IMR-90 (cell line): ENCODE measurements around the gene ZNF385C. TPM values are rescaled to one million over a fixed set of nuclear protein-coding genes. Genes with fewer than 3 reads are reported as not detected.

ENCODE experiments used
- ATAC-seq: fragments of 200-7000 bp; cut with Tn5 transposase; 2 replicates; pipeline ENCODE4 v1.9.1; 2020; ENCODE audit warnings: low read depth, mild to moderate bottlenecking, moderate library complexity
- BruUV-seq: library from RNA; stranded (reverse); fragments of 400-500 nt; replicated peaks from 2 replicates; lab custom pipeline; 2021; lab: Mats Ljungman, UMichigan
- CTCF ChIA-PET: fragments of 300-600 bp; formaldehyde crosslinking; extraction: SDS; loops from one replicate; lab custom pipeline; 2021; ENCODE audit warnings: antibody characterized with exemption; lab: Yijun Ruan, JAX
- POLR2A ChIA-PET: fragments of 300-600 bp; sonication (Branson Sonifier 250); formaldehyde crosslinking; loops from one replicate; lab custom pipeline; 2022; ENCODE audit warnings: antibody characterized with exemption; ENCODE audit not compliant: unreplicated experiment; lab: Charles Lee
- DNase-seq: peaks from one replicate; pipeline ENCODE4 v3.0.0; 2013
- H2AFZ ChIP-seq: replicated peaks from 2 replicates; pipeline ENCODE3; 2013; ENCODE audit warnings: low read length, mild to moderate bottlenecking; ENCODE audit not compliant: poor library complexity
- H2AK5ac ChIP-seq: 2 replicates; pipeline ENCODE4 v1.6.1; 2013; ENCODE audit warnings: low read depth, low read length, inconsistent platforms
- H2AK9ac ChIP-seq: replicated peaks from 2 replicates; pipeline ENCODE3; 2013; ENCODE audit warnings: mild to moderate bottlenecking, low read depth, low read length, moderate library complexity; ENCODE audit not compliant: poor library complexity
- H2BK120ac ChIP-seq: 2 replicates; pipeline ENCODE4 v1.6.1; 2013; ENCODE audit warnings: low read depth, low read length, inconsistent platforms
- H2BK15ac ChIP-seq: 3 replicates; pipeline ENCODE4 v1.6.1; 2013; ENCODE audit warnings: low read depth, low read length, inconsistent platforms
- H2BK20ac ChIP-seq: 2 replicates; pipeline ENCODE4 v1.6.1; 2013; ENCODE audit warnings: low read depth, mild to moderate bottlenecking, inconsistent platforms, low read length, moderate library complexity
- H2BK5ac ChIP-seq: 2 replicates; pipeline ENCODE4 v1.6.1; 2013; ENCODE audit warnings: mild to moderate bottlenecking, low read depth, low read length, inconsistent platforms; ENCODE audit not compliant: poor library complexity, severe bottlenecking
- H3K14ac ChIP-seq: replicated peaks from 2 replicates; pipeline ENCODE4 v1.6.1; 2013; ENCODE audit warnings: low read depth, low read length, inconsistent platforms
- H3K18ac ChIP-seq: 2 replicates; pipeline ENCODE4 v1.6.1; 2013; ENCODE audit warnings: low read depth, low read length, control low read depth
- H3K23ac ChIP-seq: 2 replicates; pipeline ENCODE4 v1.6.1; 2013; ENCODE audit warnings: low read depth, low read length, inconsistent platforms
- H3K27ac ChIP-seq: 2 replicates; pipeline ENCODE4 v1.5.1; 2013; ENCODE audit warnings: mild to moderate bottlenecking, control low read depth, low read length; ENCODE audit not compliant: insufficient read depth
- H3K27me3 ChIP-seq: 2 replicates; pipeline ENCODE4 v1.6.1; 2013; ENCODE audit warnings: low read length; ENCODE audit not compliant: control insufficient read depth, insufficient read depth
- H3K36me3 ChIP-seq: 2 replicates; pipeline ENCODE4 v1.6.1; 2013; ENCODE audit warnings: low read length, mixed read lengths; ENCODE audit not compliant: control insufficient read depth, insufficient read depth
- H3K4ac ChIP-seq: 2 replicates; pipeline ENCODE4 v1.6.1; 2013; ENCODE audit warnings: low read depth, low read length, inconsistent platforms
- H3K4me1 ChIP-seq: 2 replicates; pipeline ENCODE4 v1.6.1; 2013; ENCODE audit warnings: low read length, mixed read lengths; ENCODE audit not compliant: control insufficient read depth, insufficient read depth
- H3K4me2 ChIP-seq: 2 replicates; pipeline ENCODE4 v1.6.1; 2013; ENCODE audit warnings: low read depth, mild to moderate bottlenecking, control low read depth, low read length, moderate library complexity
- H3K4me3 ChIP-seq: 2 replicates; pipeline ENCODE4 v1.5.1; 2013; ENCODE audit warnings: low read depth, mild to moderate bottlenecking, control low read depth, low read length, moderate library complexity; ENCODE audit not compliant: insufficient read depth
- H3K56ac ChIP-seq: 2 replicates; pipeline ENCODE4 v1.6.1; 2013; ENCODE audit warnings: low read length, inconsistent platforms; ENCODE audit not compliant: insufficient read depth; ENCODE audit errors: extremely low read depth
- H3K79me1 ChIP-seq, 2 experiments: 2 replicates each; pipeline ENCODE4 v1.6.1; 2013; ENCODE audit warnings: low read length in 2 of 2, inconsistent platforms in 1 of 2, low read depth in 1 of 2
- H3K9ac ChIP-seq: 2 replicates; pipeline ENCODE4 v1.6.1; 2013; ENCODE audit warnings: low read depth, low read length, control low read depth
- H3K9me1 ChIP-seq: 2 replicates; pipeline ENCODE4 v1.6.1; 2013; ENCODE audit warnings: low read length, inconsistent platforms; ENCODE audit not compliant: insufficient read depth
- H3K9me3 ChIP-seq: 2 replicates; pipeline ENCODE4 v1.6.1; 2013; ENCODE audit warnings: low read length; ENCODE audit not compliant: control insufficient read depth, insufficient read depth
- H4K20me1 ChIP-seq: 2 replicates; pipeline ENCODE4 v1.6.1; 2013; ENCODE audit warnings: low read length, inconsistent platforms; ENCODE audit not compliant: insufficient read depth
- H4K5ac ChIP-seq: 2 replicates; pipeline ENCODE4 v1.6.1; 2013; ENCODE audit warnings: mild to moderate bottlenecking, low read depth, low read length, control low read depth
- H4K8ac ChIP-seq, 2 experiments: 2 replicates each; pipeline ENCODE4 v1.6.1; 2013; ENCODE audit warnings: low read depth in 2 of 2, low read length in 2 of 2, control low read depth in 1 of 2, inconsistent platforms in 1 of 2
- H4K91ac ChIP-seq: 2 replicates; pipeline ENCODE4 v1.6.1; 2013; ENCODE audit warnings: low read depth, low read length, inconsistent platforms; ENCODE audit not compliant: insufficient read depth
- MAFK ChIP-seq: IDR thresholded peaks from 2 replicates; pipeline ENCODE4 v1.6.1; 2012; ENCODE audit warnings: low read depth, low read length, improper control_type of control experiment
- NFE2L2 ChIP-seq: fragments of 150-350 bp; IDR thresholded peaks from 2 replicates; pipeline ENCODE4 v1.6.1; 2016; ENCODE audit warnings: low read depth, mild to moderate bottlenecking, low read length
- RAD21 ChIP-seq: IDR thresholded peaks from 2 replicates; pipeline ENCODE4 v1.6.1; 2012; ENCODE audit warnings: low read length, improper control_type of control experiment
- SMC3 ChIP-seq: fragments of 150-350 bp; IDR thresholded peaks from 2 replicates; pipeline ENCODE4 v1.6.1; 2016; ENCODE audit warnings: low read depth, mild to moderate bottlenecking, antibody characterized with exemption, low read length, moderate library complexity
- WGBS, 2 experiments: methylation state at CpG; one replicate each; pipeline versions ENCODE4 v1.1.5 to v1.1.7; 2013; ENCODE audit warnings: missing lambda C conversion rate in 2 of 2; ENCODE audit not compliant: insufficient read length in 1 of 2; ENCODE audit errors: extremely low coverage in 2 of 2; 5-methylcytosine and 5-hydroxymethylcytosine counted together
- dilution Hi-C: fragments of 300-500 bp; cut with HindIII; formaldehyde crosslinking; loops from one replicate; pipeline ENCODE4 v1.14.3; 2018; ENCODE audit warnings: low sequenced_read_pairs; ENCODE audit not compliant: unreplicated experiment
- in situ Hi-C: fragments of 300-500 bp; cut with MboI; formaldehyde crosslinking; loops from 3 replicates; pipeline ENCODE4 v1.14.3; 2019; ENCODE audit warnings: low sequenced_read_pairs, inconsistent platforms, mixed read lengths
- intact Hi-C: fragments of 100-400 bp; cut with micrococcal nuclease; formaldehyde crosslinking; loops from 2 replicates; pipeline ENCODE4 v1.10.0; 2022
- polyA plus RNA-seq, 3 experiments: library from polyadenylated mRNA; depleted of rRNA; stranded (reverse); fragments of >200 nt; gene quantifications; 2 replicates each; pipeline ENCODE4 v1.2.3, GENCODE V29; 2012; ENCODE audit warnings: low replicate concordance in 1 of 3
- total RNA-seq: library from RNA; depleted of rRNA; stranded (reverse); fragments of >200 nt; gene quantifications from 2 replicates; pipeline ENCODE4 v1.2.3, GENCODE V29; 2012
- TF ChIP-seq, protein P1 (sequence below): conservative IDR thresholded peaks from 2 replicates; pipeline ENCODE4 v1.5.1; 2012; ENCODE audit warnings: mild to moderate bottlenecking, low read depth, low read length, improper control_type of control experiment

Gene ZNF385C
- total and polyA plus RNA-seq, 2 of the 4 experiments (the other 2 are of a cell fraction): not detected

DNA sequence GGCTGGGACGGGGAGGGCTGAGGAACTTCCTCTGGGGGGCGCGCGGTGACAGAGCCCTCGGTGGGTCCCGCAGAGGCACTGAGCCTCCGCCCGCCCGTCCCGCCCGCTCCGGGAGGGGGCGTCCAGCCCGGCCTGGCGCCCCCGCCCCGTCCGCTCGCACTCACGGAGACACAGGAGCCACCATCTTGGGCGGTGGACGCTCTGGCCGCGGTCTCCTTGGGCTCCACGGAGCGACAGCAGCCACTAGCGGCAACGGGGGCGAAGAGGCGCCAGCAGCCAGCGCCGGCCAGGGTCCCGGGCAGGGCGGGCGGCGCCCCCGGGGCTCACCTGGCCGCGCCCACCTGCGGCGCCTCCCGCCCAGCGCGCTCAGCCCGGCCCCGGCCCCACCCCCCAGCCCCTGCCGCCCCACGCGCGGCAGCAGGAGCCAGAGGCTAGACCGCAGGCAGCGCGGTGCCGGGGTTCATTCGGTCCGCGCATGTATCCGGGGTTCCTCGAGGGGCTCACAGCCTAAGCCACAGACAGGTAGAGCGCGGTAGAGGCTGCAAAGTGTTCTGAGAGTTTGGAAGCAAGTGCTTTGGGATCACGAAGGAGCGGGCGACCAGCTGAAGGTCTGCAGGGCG, 47.8 kb downstream of the ZNF385C start, which contains the start of gene C17orf113:
Gene C17orf113, minus strand, starts transcription at position 209 of the 620 bp plus-strand sequence. CDS start 7,225 bp downstream, outside the sequence.
- Histone ChIP-seq H3K14ac (no peak within 1 kb of the TSS), H3K4me3 (peak within 1 kb of the TSS; percentile 50), H2BK5ac (no peak within 1 kb of the TSS), H4K91ac (no peak within 1 kb of the TSS), H2BK120ac (no peak within 1 kb of the TSS), H3K79me1 (no peaks in the 10 kb centered on the region), H3K9me1 (no peaks in the 10 kb centered on the region), H4K8ac (peak within 1 kb of the TSS in 1 of 2 experiments; percentile 25; a peak in 1 of 4 replicates), H3K4me2 (peak within 1 kb of the TSS; percentile 69), H2AFZ (peak within 1 kb of the TSS; percentile 85), H3K18ac (no peak within 1 kb of the TSS), H2AK9ac (peak within 1 kb of the TSS; percentile 42), H3K4me1 (0 out of 2 replicates have a peak, but pooled peaks cover 1% of the 10 kb centered on the region), H3K23ac (no peak within 1 kb of the TSS), H3K27me3 (peaks cover 70% of the 10 kb centered on the region), H2AK5ac (no peak within 1 kb of the TSS; the same call in 1 of the 2 replicates), H3K56ac (no peak within 1 kb of the TSS), H3K36me3 (no peaks in the 10 kb centered on the region), H3K9ac (0 out of 2 replicates have a peak within 1 kb of the TSS, but pooled peaks have one; percentile 7), H4K20me1 (no peaks in the 10 kb centered on the region), H2BK15ac (no peak within 1 kb of the TSS), H4K5ac (0 out of 2 replicates have a peak within 1 kb of the TSS, but pooled peaks have one; percentile 33), H3K9me3 (no peaks in the 10 kb centered on the region), H3K4ac (no peak within 1 kb of the TSS), H2BK20ac (no peak within 1 kb of the TSS), H3K27ac (no peak within 1 kb of the TSS)
- ChIA-PET POLR2A (no interaction called here), CTCF (interaction anchor here (1.0 kb wide), 1 partner anchor 9 kb away, joined by 3 read pairs; no protein-coding TSS in a partner anchor)
- WGBS, 2 experiments: 0% methylated on average over 3 of the region's 65 CpGs; no CpG with 5 or more reads in 1 of the 2 experiments
- DNase-seq (no peak), ATAC-seq (peak; percentile 87)
- TF ChIP-seq RAD21 (peak; percentile 20; the same call in 1 of the 2 replicates), SMC3 (no peak), NFE2L2 (no peak), MAFK (no peak)
- TF ChIP-seq, protein P1, sequence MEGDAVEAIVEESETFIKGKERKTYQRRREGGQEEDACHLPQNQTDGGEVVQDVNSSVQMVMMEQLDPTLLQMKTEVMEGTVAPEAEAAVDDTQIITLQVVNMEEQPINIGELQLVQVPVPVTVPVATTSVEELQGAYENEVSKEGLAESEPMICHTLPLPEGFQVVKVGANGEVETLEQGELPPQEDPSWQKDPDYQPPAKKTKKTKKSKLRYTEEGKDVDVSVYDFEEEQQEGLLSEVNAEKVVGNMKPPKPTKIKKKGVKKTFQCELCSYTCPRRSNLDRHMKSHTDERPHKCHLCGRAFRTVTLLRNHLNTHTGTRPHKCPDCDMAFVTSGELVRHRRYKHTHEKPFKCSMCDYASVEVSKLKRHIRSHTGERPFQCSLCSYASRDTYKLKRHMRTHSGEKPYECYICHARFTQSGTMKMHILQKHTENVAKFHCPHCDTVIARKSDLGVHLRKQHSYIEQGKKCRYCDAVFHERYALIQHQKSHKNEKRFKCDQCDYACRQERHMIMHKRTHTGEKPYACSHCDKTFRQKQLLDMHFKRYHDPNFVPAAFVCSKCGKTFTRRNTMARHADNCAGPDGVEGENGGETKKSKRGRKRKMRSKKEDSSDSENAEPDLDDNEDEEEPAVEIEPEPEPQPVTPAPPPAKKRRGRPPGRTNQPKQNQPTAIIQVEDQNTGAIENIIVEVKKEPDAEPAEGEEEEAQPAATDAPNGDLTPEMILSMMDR: peak; percentile 42
- in situ Hi-C loops (no loop called here), intact Hi-C loops (no loop called here), dilution Hi-C loops (no loop called here)
- BruUV-seq: no TSS peak
